Bronchial epithelial cell (primary cell): ENCODE results near the gene TDRD12. TPM values are rescaled to one million over a fixed set of nuclear protein-coding genes. Genes with fewer than 3 reads are reported as not detected.

ENCODE experiments used
- DNase-seq: peaks from one replicate; pipeline ENCODE4 v3.0.0-alpha.2; 2010; ENCODE audit warnings: low read depth
- FAIRE-seq: peaks from 2 replicates; lab custom pipeline; 2011; peaks lifted over from hg19 to GRCh38; lab: Jason Lieb, UNC
- H3K27me3 ChIP-seq: 2 replicates; pipeline ENCODE4 v1.5.1; 2011; ENCODE audit warnings: low read length; ENCODE audit not compliant: control insufficient read depth, insufficient read depth
- H3K36me3 ChIP-seq: 2 replicates; pipeline ENCODE4 v1.5.1; 2011; ENCODE audit warnings: low read length; ENCODE audit not compliant: control insufficient read depth, insufficient read depth
- H3K4me3 ChIP-seq: 2 replicates; pipeline ENCODE4 v1.5.1; 2011; ENCODE audit warnings: mild to moderate bottlenecking, low read depth, low read length, control low read depth
- CTCF ChIP-seq: IDR thresholded peaks from 2 replicates; pipeline ENCODE4 v1.5.1; 2011; ENCODE audit warnings: mild to moderate bottlenecking, moderate library complexity, low read length, control low read depth, inconsistent platforms; ENCODE audit not compliant: insufficient read depth, severe bottlenecking
- total RNA-seq: library from RNA; depleted of rRNA; stranded (reverse); fragments of >200 nt; gene quantifications from 2 replicates; pipeline ENCODE4 v1.2.1, GENCODE V29; 2014

The TDRD12 gene
- total RNA-seq, 1 donor from 2014 or later = 1.6 TPM

- Histone ChIP-seq H3K4me3 (no peak overlapping the region), H3K36me3 (no peaks in the 10 kb centered on the region), H3K27me3 (no peaks in the 10 kb centered on the region)
- no peak for TF ChIP-seq CTCF
- no peak for DNase-seq
- no peak for FAIRE-seq
Observed at GRCh38 chr19:32863301-32863700, 143.7 kb downstream of the TDRD12 start.

DNA sequence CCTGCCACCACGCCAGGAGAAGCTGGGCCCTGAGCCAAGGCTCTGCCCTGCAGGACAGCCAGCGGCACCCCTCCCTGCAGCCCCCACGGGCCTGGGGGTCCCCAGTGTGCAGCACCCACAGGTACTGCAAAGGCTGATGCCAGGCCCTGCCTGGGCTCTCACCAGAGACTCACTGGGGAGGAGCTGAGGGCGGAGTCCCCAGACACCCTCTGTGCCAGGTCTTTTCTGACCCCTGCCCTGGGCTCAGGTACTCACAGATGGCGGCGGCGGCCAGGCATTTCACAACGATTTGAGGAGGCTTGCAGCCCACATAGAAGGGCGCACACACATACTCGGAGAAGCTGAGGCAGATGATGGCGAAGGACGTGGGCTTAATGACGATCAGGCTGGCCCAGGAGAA, 144.3 kb downstream of the TDRD12 start:
- no peak for TF ChIP-seq CTCF
- FAIRE-seq (no peak), DNase-seq (no peak)
- H3K4me3 ChIP-seq = no peak overlapping the region
- H3K36me3 ChIP-seq = no peaks in the 10 kb centered on the region
- H3K27me3 ChIP-seq = no peaks in the 10 kb centered on the region

- no peak overlapping the region for H3K4me3 ChIP-seq
- no peak for FAIRE-seq
- H3K36me3 ChIP-seq = no peaks in the 10 kb centered on the region
- no peak for DNase-seq
- H3K27me3 ChIP-seq = no peaks in the 10 kb centered on the region
- no peak for TF ChIP-seq CTCF
Observed at GRCh38 chr19:32864318-32865007, 144.9 kb downstream of the TDRD12 start.

GRCh38 chr19:32865326-32865725, 145.8 kb downstream of the TDRD12 start:
- DNase-seq = no peak
- FAIRE-seq = no peak
- H3K4me3 ChIP-seq = no peak overlapping the region
- TF ChIP-seq CTCF = no peak
- no peaks in the 10 kb centered on the region for H3K27me3 ChIP-seq
- H3K36me3 ChIP-seq = no peaks in the 10 kb centered on the region

- TF ChIP-seq CTCF = no peak
- H3K4me3 ChIP-seq = no peak overlapping the region
- H3K27me3 ChIP-seq = no peaks in the 10 kb centered on the region
- DNase-seq (no peak), FAIRE-seq (no peak)
- no peaks in the 10 kb centered on the region for H3K36me3 ChIP-seq
Observed at GRCh38 chr19:32866061-32866460, 146.5 kb downstream of the TDRD12 start.
